ENCODE data around the gene EPB42.

Gene EPB42

GRCh38 chr15:43220991-43221403 is at the start of gene EPB42:
Gene EPB42 (minus strand): TSS chr15:43221018. CDS start chr15:43220825, 193 bp downstream.
- DNase-seq, result peak; percentile 95

GRCh38 chr15:43270113-43270665 is 49.4 kb upstream of the EPB42 start:
- no peak for DNase-seq

- DNase-seq, result peak; percentile 39
These were observed 47.6 kb upstream of the EPB42 start for GRCh38 chr15:43268111-43269105.

GRCh38 chr15:43267439-43267838 is 46.6 kb upstream of the EPB42 start:
- DNase-seq, result no peak

- DNase-seq, result no peak
These were observed 46.0 kb upstream of the EPB42 start, which contains the start of gene TGM5 for GRCh38 chr15:43266834-43267233. Gene TGM5 (minus strand): TSS chr15:43266928. CDS start chr15:43266849, 79 bp downstream.

- DNase-seq, result no peak
These were observed 45.6 kb upstream of the EPB42 start for GRCh38 chr15:43266386-43266785.

- DNase-seq, result no peak
These were observed 39.3 kb upstream of the EPB42 start for GRCh38 chr15:43260011-43260615.

- DNase-seq, result no peak
These were observed 38.0 kb upstream of the EPB42 start for GRCh38 chr15:43258781-43259180.

- no peak for DNase-seq
These were observed 35.5 kb upstream of the EPB42 start for GRCh38 chr15:43256341-43256740.

GRCh38 chr15:43255376-43255775 is 34.6 kb upstream of the EPB42 start:
- no peak for DNase-seq

- DNase-seq, result no peak
These were observed 32.9 kb upstream of the EPB42 start for GRCh38 chr15:43253431-43254403.

- DNase-seq, result no peak
These were observed 31.0 kb upstream of the EPB42 start for GRCh38 chr15:43251871-43252250.

GRCh38 chr15:43251185-43251870 is 30.5 kb upstream of the EPB42 start:
- DNase-seq, result no peak

- DNase-seq, result no peak
These were observed 30.0 kb upstream of the EPB42 start for GRCh38 chr15:43250785-43251184.

- peak; percentile 87 for DNase-seq
These were observed 28.9 kb upstream of the EPB42 start for GRCh38 chr15:43249699-43250203.

GRCh38 chr15:43249236-43249635 is 28.4 kb upstream of the EPB42 start:
- DNase-seq, result peak; percentile 43

- no peak for DNase-seq
These were observed 25.5 kb upstream of the EPB42 start for GRCh38 chr15:43246261-43246774.

- no peak for DNase-seq
These were observed 23.3 kb upstream of the EPB42 start for GRCh38 chr15:43244092-43244491.

- DNase-seq, result no peak
These were observed 22.3 kb upstream of the EPB42 start for GRCh38 chr15:43243020-43243645.

GRCh38 chr15:43242616-43243015 is 21.8 kb upstream of the EPB42 start:
- DNase-seq, result no peak

GRCh38 chr15:43241100-43241499 is 20.3 kb upstream of the EPB42 start:
- no peak for DNase-seq

All from OCI-M1 (cell line).